ENCODE results near the gene NPAS3.

GRCh38 chr14:32978691-32979255, 40.1 kb downstream of the NPAS3 start:
- TF ChIP-seq POLR2A (IDR thresholded peaks at IDR 0.05; ENCODE audit: low read length) (no peak), GATA1 (IDR thresholded peaks at IDR 0.05; ENCODE audit: low read depth, low read length) (no peak)

Data from erythroblast (primary cell).